ENCODE results near the gene SFXN5. TPM values are rescaled to one million over a fixed set of nuclear protein-coding genes. Genes with fewer than 3 reads are reported as not detected.

Gene SFXN5
- total RNA-seq, 1 donor from 2014 or later = 29.8 TPM

- no peak overlapping the region for H3K4me3 Mint-ChIP-seq (ENCODE audit: unreplicated experiment)
- H3K36me3 Mint-ChIP-seq (ENCODE audit: low read depth, unreplicated experiment) = peaks cover 19% of the 10 kb centered on the region
- H3K9me3 Mint-ChIP-seq (ENCODE audit: unreplicated experiment) = no peaks in the 10 kb centered on the region
- H3K4me1 Mint-ChIP-seq (ENCODE audit: unreplicated experiment) = peaks cover 34% of the 10 kb centered on the region
- TF ChIP-seq, protein P1, sequence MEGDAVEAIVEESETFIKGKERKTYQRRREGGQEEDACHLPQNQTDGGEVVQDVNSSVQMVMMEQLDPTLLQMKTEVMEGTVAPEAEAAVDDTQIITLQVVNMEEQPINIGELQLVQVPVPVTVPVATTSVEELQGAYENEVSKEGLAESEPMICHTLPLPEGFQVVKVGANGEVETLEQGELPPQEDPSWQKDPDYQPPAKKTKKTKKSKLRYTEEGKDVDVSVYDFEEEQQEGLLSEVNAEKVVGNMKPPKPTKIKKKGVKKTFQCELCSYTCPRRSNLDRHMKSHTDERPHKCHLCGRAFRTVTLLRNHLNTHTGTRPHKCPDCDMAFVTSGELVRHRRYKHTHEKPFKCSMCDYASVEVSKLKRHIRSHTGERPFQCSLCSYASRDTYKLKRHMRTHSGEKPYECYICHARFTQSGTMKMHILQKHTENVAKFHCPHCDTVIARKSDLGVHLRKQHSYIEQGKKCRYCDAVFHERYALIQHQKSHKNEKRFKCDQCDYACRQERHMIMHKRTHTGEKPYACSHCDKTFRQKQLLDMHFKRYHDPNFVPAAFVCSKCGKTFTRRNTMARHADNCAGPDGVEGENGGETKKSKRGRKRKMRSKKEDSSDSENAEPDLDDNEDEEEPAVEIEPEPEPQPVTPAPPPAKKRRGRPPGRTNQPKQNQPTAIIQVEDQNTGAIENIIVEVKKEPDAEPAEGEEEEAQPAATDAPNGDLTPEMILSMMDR (IDR thresholded peaks at IDR 0.05; ENCODE audit: unreplicated experiment) = no peak
- no peak overlapping the region for H3K27ac Mint-ChIP-seq (ENCODE audit: unreplicated experiment)
- H3K27me3 Mint-ChIP-seq (ENCODE audit: unreplicated experiment) = peaks cover 8% of the 10 kb centered on the region
- no peak for DNase-seq (ENCODE audit: low spot score)
Observed at GRCh38 chr2:73082523-73083410, 11.3 kb upstream of the SFXN5 start.

GRCh38 chr2:73081181-73081671, 9.7 kb upstream of the SFXN5 start:
- no peak overlapping the region for H3K4me3 Mint-ChIP-seq (ENCODE audit: unreplicated experiment)
- H3K9me3 Mint-ChIP-seq (ENCODE audit: unreplicated experiment) = no peaks in the 10 kb centered on the region
- no peak for DNase-seq (ENCODE audit: low spot score)
- H3K36me3 Mint-ChIP-seq (ENCODE audit: low read depth, unreplicated experiment) = peaks cover 28% of the 10 kb centered on the region
- TF ChIP-seq, protein P1 (IDR thresholded peaks at IDR 0.05; ENCODE audit: unreplicated experiment) = no peak
- peaks cover 14% of the 10 kb centered on the region for H3K27me3 Mint-ChIP-seq (ENCODE audit: unreplicated experiment)
- H3K27ac Mint-ChIP-seq (ENCODE audit: unreplicated experiment) = no peak overlapping the region
- H3K4me1 Mint-ChIP-seq (ENCODE audit: unreplicated experiment) = peaks cover 34% of the 10 kb centered on the region

DNA sequence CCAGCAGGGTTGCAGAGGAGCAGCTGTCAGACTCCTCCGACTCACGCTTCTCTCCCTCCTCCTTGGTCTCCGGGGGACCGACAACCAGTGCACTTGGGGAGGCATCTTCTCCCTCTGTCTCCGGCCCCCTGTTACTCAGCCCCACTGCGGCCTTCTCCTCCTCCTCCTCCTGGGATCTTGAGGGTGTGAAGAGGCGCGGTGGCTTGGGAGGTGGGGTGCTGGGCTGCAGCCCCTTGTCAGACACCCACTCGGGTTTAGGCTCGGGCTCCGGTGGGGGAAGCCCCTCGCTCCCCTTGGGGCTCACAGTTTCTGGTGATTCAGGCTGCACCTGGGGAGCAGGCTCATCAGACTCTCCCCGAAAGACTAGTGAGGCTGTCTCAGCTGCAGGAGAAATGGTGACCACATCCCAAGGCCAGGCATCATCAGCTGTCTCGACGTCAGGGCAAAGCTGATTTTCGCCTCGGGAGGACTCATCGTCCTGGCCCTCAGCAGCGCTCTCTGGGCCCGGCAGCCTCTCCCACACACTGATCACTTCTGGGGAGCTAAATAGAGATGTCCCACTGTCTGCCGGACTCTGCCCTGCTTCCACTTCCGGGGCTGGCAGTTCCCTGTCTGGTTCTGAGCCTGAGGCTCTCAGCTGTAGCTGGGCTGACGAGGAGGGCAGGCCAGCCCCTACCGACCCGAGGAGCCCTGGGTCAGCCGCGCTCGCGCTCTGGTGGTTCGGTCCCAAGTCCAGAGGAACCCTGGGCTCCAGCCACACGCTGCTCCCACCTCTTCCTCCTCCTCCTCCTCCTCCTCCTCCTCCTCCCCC, 9.0 kb upstream of the SFXN5 start:
- no peak for DNase-seq (ENCODE audit: low spot score)

GRCh38 chr2:73079636-73080035, 8.1 kb upstream of the SFXN5 start:
- H3K4me1 Mint-ChIP-seq (ENCODE audit: unreplicated experiment) = peaks cover 20% of the 10 kb centered on the region
- DNase-seq (ENCODE audit: low spot score) = no peak
- peaks cover 10% of the 10 kb centered on the region for H3K27me3 Mint-ChIP-seq (ENCODE audit: unreplicated experiment)
- H3K27ac Mint-ChIP-seq (ENCODE audit: unreplicated experiment) = no peak overlapping the region
- H3K4me3 Mint-ChIP-seq (ENCODE audit: unreplicated experiment) = no peak overlapping the region
- H3K9me3 Mint-ChIP-seq (ENCODE audit: unreplicated experiment) = no peaks in the 10 kb centered on the region
- peaks cover 34% of the 10 kb centered on the region for H3K36me3 Mint-ChIP-seq (ENCODE audit: low read depth, unreplicated experiment)
- TF ChIP-seq, protein P1 (IDR thresholded peaks at IDR 0.05; ENCODE audit: unreplicated experiment) = no peak

More for the DNA sequence above, 9.0 kb upstream of the SFXN5 start:
- Mint-ChIP-seq H3K36me3 (ENCODE audit: low read depth, unreplicated experiment) (peaks cover 28% of the 10 kb centered on the region), H3K4me3 (ENCODE audit: unreplicated experiment) (no peak overlapping the region), H3K27ac (ENCODE audit: unreplicated experiment) (no peak overlapping the region), H3K9me3 (ENCODE audit: unreplicated experiment) (no peaks in the 10 kb centered on the region), H3K4me1 (ENCODE audit: unreplicated experiment) (peaks cover 28% of the 10 kb centered on the region), H3K27me3 (ENCODE audit: unreplicated experiment) (peaks cover 14% of the 10 kb centered on the region)
- TF ChIP-seq, protein P1 (IDR thresholded peaks at IDR 0.05; ENCODE audit: unreplicated experiment) = no peak
